ENCODE measurements around the gene TMC6. TPM values are rescaled to one million over a fixed set of nuclear protein-coding genes. Genes with fewer than 3 reads are reported as not detected.

Gene TMC6
- total and polyA plus RNA-seq, 2 of the 4 experiments (the other 2 are of a cell fraction), result 0.19 TPM; not detected in 1

GRCh38 chr17:78120971-78121800 is 7.4 kb downstream of the TMC6 start:
- Histone ChIP-seq H3K4ac (ENCODE audit: low read depth, low read length) (no peak overlapping the region), H2BK20ac (ENCODE audit: low read depth, low read length) (no peak overlapping the region), H3K27ac (ENCODE audit: insufficient read depth, low read length) (no peak overlapping the region), H2AK5ac (ENCODE audit: low read depth, low read length) (no peak overlapping the region), H2BK120ac (ENCODE audit: low read depth, low read length) (no peak overlapping the region), H3K36me3 (ENCODE audit: control insufficient read depth, insufficient read depth, low read length) (no peaks in the 10 kb centered on the region), H3K14ac (replicated peaks; ENCODE audit: low read depth, low read length) (no peak overlapping the region), H3K4me1 (ENCODE audit: control insufficient read depth, insufficient read depth, low read length) (no peaks in the 10 kb centered on the region), H4K20me1 (ENCODE audit: insufficient read depth, low read length) (no peaks in the 10 kb centered on the region; the same call in 1 of the 2 replicates), H4K5ac (ENCODE audit: low read depth, low read length) (no peak overlapping the region), H3K4me2 (ENCODE audit: low read depth, low read length) (no peak overlapping the region), H2AK9ac (replicated peaks; ENCODE audit: low read depth, low read length, poor library complexity) (peak overlapping the region; percentile 8), H3K23ac (ENCODE audit: low read depth, low read length) (no peak overlapping the region), H4K91ac (ENCODE audit: insufficient read depth, low read depth, low read length) (no peak overlapping the region), H3K4me3 (ENCODE audit: insufficient read depth, low read depth, low read length) (no peak overlapping the region), H2BK15ac (ENCODE audit: low read depth, low read length) (no peak overlapping the region), H2AFZ (replicated peaks; ENCODE audit: low read length, poor library complexity) (no peak overlapping the region), H3K9ac (ENCODE audit: low read depth, low read length) (no peak overlapping the region), H3K56ac (ENCODE audit: extremely low read depth, insufficient read depth, low read length) (no peak overlapping the region), H3K9me1 (ENCODE audit: insufficient read depth, low read length) (no peaks in the 10 kb centered on the region), H3K79me1 (ENCODE audit: low read depth in 1 of 2, low read length in 2 of 2) (no peaks in the 10 kb centered on the region), H3K27me3 (ENCODE audit: control insufficient read depth, insufficient read depth, low read length) (peaks cover 7% of the 10 kb centered on the region; the same call in 1 of the 2 replicates), H3K18ac (ENCODE audit: low read depth, low read length) (no peak overlapping the region), H2BK5ac (ENCODE audit: low read depth, low read length, poor library complexity, severe bottlenecking) (no peak overlapping the region), H3K9me3 (ENCODE audit: control insufficient read depth, insufficient read depth, low read length) (no peaks in the 10 kb centered on the region), H4K8ac (ENCODE audit: low read depth in 2 of 2, low read length in 2 of 2) (no peak overlapping the region)
- no TSS peak for BruUV-seq (replicated peaks)
- ChIA-PET CTCF (no interaction called here), POLR2A (ENCODE audit: unreplicated experiment) (no interaction called here)
- dilution Hi-C loops (cut with HindIII; ENCODE audit: low sequenced_read_pairs, unreplicated experiment) (no loop called here), intact Hi-C loops (cut with micrococcal nuclease) (no loop called here), in situ Hi-C loops (cut with MboI; ENCODE audit: low sequenced_read_pairs) (no loop called here)
- DNase-seq (no peak), ATAC-seq (ENCODE audit: low read depth) (no peak)
- 91% methylated on average over 18 of the region's 35 CpGs; no CpG with 5 or more reads in 1 of the 2 experiments for WGBS, 2 experiments (ENCODE audit: extremely low coverage in 2 of 2, insufficient read length in 1 of 2)
- TF ChIP-seq SMC3 (IDR thresholded peaks at IDR 0.05; ENCODE audit: low read depth, low read length), result no peak
- TF ChIP-seq RAD21 (IDR thresholded peaks at IDR 0.05; ENCODE audit: low read length), result no peak
- no peak for TF ChIP-seq MAFK (IDR thresholded peaks at IDR 0.05; ENCODE audit: low read depth, low read length)
- TF ChIP-seq, protein P1, sequence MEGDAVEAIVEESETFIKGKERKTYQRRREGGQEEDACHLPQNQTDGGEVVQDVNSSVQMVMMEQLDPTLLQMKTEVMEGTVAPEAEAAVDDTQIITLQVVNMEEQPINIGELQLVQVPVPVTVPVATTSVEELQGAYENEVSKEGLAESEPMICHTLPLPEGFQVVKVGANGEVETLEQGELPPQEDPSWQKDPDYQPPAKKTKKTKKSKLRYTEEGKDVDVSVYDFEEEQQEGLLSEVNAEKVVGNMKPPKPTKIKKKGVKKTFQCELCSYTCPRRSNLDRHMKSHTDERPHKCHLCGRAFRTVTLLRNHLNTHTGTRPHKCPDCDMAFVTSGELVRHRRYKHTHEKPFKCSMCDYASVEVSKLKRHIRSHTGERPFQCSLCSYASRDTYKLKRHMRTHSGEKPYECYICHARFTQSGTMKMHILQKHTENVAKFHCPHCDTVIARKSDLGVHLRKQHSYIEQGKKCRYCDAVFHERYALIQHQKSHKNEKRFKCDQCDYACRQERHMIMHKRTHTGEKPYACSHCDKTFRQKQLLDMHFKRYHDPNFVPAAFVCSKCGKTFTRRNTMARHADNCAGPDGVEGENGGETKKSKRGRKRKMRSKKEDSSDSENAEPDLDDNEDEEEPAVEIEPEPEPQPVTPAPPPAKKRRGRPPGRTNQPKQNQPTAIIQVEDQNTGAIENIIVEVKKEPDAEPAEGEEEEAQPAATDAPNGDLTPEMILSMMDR (conservative IDR thresholded peaks at IDR 0.05; ENCODE audit: low read depth, low read length), result no peak
- TF ChIP-seq NFE2L2 (IDR thresholded peaks at IDR 0.05; ENCODE audit: low read depth, low read length), result no peak
- no peak for TF ChIP-seq RCOR1 (IDR thresholded peaks at IDR 0.05; ENCODE audit: insufficient replicate concordance, low read length)
- TF ChIP-seq POLR2A (IDR thresholded peaks at IDR 0.05; ENCODE audit: low read depth, low read length), result no peak
- no peak for TF ChIP-seq CHD1 (IDR thresholded peaks at IDR 0.05; ENCODE audit: low read depth, low read length)
- no peak for TF ChIP-seq RFX5 (IDR thresholded peaks at IDR 0.05; ENCODE audit: low read depth, low read length)
- no peak for TF ChIP-seq MAZ (IDR thresholded peaks at IDR 0.05; ENCODE audit: borderline replicate concordance, low read depth, low read length)
- TF ChIP-seq MXI1 (IDR thresholded peaks at IDR 0.05; ENCODE audit: borderline replicate concordance, low read depth, low read length), result no peak
- TF ChIP-seq CEBPB (IDR thresholded peaks at IDR 0.05; ENCODE audit: low read depth, low read length), result no peak
- TF ChIP-seq BHLHE40 (IDR thresholded peaks at IDR 0.05; ENCODE audit: low read depth, low read length), result no peak
- TF ChIP-seq FOS (IDR thresholded peaks at IDR 0.05; ENCODE audit: low read depth, low read length), result no peak
- TF ChIP-seq, protein P2, sequence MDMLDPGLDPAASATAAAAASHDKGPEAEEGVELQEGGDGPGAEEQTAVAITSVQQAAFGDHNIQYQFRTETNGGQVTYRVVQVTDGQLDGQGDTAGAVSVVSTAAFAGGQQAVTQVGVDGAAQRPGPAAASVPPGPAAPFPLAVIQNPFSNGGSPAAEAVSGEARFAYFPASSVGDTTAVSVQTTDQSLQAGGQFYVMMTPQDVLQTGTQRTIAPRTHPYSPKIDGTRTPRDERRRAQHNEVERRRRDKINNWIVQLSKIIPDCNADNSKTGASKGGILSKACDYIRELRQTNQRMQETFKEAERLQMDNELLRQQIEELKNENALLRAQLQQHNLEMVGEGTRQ (IDR thresholded peaks at IDR 0.05; ENCODE audit: low read depth, low read length), result no peak

All from IMR-90 (cell line).